ENCODE data around the gene GDPD4.

Gene GDPD4

GRCh38 chr11:77171885-77172665 lies 129.4 kb downstream of the GDPD4 start:
- DNase-seq, result no peak

- no peak for DNase-seq
Observed at GRCh38 chr11:77171254-77171653, 130.2 kb downstream of the GDPD4 start.

DNA sequence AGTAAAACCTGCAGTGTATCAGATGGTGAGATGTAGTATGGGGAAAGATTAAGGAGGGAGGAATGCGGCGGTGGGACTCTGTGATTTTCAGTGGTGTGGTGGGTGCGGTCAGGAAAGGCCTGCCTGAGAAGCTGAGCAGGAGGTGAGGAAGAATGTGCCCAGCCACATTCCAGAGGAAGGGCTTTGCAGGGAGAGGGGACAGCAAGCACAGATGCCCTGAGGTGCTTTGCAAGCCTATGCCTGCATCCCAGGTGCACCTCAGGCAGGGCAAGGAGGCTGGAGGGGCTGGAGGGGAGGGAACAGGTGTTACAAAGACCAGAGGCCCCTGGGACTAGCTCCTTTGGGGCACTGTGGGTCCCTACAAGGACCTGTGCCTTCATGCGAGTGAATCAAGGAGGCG lies 131.4 kb downstream of the GDPD4 start:
- no peak for DNase-seq

GRCh38 chr11:77167791-77168190 lies 133.7 kb downstream of the GDPD4 start:
- no peak for DNase-seq

- DNase-seq, result no peak
Observed at GRCh38 chr11:77167111-77167626, 134.3 kb downstream of the GDPD4 start.

Data from hematopoietic multipotent progenitor cell treated with erythropoietin and hydrocortisone succinate and interleukin-3 and kit ligand, for 8 days (in vitro differentiated cells).